GM19397 (cell line): ENCODE measurements around the gene SRF.

Experiments
- ATAC-seq: cut with Tn5 transposase; IDR thresholded peaks from one replicate; pipeline ENCODE4 v1.9.1; 2021; ENCODE audit warnings: mild to moderate bottlenecking, moderate library complexity; ENCODE audit not compliant: unreplicated experiment

The SRF gene

DNA sequence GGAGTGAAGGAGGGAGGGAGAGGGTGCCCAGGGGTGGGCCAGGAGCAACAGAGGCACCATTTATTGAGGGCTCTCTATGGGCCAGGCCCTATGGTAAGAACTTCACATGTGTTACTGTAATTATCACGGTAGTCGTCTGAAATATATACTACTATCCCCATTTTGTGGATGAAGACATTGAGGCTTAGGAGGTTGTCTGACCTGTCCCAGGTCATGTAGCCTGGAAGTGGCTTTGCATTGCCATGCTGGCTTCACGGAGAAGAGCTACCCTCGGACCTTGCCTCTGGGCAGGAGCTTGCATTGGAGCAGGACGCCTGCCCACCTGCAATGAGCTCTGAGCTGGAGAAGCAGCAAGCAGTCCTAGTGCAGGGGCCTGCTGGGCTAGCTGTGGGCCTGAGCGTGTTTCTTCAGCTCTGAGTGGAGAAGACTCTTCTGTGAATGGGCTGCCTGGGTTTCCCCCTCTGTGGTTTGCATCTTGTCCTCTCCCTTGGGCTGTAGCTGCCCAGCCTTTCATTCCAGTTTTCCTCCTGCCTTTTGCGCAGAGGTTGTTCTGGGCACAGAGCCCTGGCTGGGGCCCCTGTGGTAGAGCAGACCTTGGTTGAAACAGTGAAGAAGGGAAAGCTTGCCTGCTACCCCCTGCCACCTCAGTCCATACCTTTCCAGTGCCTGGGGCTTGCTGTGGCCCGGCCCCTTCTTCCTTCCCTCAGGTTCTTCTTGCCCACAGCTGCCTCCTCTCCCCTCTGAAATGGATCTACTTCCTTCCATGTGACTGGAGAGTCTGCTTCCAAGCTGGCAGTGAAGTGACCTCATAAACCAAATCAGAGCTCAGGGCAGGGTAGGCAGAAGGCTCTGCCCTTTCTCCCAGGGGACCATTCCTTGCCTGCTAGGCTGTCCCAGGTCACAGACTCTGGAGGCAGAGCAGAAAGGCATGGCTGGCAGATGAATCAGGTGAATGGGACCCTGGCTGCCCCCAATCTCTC is 24.1 kb upstream of the SRF start:
- ATAC-seq: no peak

DNA sequence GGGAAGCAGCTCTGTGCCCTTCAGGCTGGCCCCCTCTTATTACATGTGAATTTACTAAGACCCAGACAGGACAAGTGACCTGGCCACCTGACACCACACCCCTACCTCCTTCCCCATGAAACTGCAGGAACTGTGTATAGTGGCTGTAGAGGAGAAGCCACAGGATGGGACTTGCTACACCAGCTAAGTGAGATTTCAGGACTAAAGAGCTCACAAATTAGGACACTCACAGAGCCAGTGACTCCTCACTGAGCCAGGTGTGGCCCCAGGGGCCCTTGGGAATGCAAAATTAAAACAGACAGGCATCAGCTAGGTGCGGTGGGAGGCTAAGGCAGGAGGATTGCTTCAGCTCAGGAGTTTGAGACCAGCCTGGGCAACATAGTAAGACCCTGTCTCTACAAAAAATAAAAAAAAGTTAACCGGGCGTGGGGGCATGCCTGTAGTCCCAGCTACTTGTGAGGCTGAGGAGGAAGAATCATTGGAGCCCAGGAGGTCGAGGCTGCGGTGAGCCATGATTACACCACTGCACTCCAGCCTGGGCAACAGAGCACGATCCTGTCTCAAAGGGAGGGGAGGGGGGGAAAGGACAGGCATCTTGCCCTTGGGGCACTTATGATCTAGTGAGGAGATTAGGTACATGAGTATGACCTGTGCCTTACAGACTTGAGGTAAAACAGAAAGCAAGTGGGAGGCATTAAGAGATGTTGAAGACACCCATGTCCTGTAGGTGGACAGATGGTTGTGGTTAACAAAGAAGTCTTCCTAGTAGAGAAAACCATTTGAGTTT is 23.2 kb upstream of the SRF start:
- no peak for ATAC-seq

DNA sequence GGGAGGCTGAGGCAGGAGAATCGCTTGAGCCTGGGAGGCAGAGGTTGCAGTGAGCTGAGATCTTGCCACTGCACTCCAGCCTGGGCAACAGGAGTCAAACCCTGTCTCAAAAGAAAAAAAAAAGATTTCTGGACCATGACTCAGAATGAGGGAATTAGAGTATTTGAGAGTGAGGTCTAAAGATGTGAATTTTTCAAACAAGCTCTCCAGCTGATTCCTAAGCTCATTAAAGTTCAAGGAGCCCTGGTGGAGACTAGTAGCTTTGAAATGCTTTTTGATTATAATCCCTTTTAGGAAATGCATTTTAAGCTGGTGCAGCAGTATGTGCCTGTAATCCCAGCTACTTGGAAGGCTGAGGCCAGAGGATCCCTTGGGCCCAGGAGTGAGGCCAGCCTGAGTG is 21.8 kb upstream of the SRF start:
- ATAC-seq: no peak

DNA sequence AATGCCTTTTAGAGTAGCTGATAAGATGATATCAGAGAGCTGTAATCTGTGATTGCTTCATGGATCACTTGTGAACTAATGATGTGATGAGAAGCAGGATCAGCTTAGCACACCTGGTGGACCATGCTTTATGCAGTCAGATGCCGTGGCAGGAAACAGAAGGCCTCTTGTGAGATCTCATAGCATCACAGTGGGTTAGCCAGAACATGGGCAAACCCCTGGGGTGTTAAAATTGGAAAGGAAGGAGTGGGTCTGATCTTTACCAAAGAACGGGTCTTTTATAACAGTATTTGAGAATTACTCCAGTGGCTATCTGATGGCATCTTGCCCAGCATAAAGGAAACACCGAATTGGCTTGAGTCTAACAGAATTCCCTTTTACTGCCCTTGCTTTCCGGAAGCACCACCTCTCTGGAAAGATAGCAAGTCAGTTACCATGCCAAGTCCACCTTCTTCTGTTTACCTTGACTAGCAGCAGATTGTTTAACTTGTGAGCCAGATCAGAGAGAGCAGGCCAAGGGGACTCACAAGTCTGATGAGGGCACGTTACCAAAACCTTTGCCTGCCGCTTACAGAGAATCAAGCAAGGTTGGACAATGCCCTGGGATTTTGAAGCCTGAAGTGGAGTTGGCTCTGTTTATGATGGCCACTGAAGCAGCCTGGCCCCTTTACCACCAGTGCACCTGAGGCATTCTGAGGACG is 20.9 kb upstream of the SRF start:
- no peak for ATAC-seq

DNA sequence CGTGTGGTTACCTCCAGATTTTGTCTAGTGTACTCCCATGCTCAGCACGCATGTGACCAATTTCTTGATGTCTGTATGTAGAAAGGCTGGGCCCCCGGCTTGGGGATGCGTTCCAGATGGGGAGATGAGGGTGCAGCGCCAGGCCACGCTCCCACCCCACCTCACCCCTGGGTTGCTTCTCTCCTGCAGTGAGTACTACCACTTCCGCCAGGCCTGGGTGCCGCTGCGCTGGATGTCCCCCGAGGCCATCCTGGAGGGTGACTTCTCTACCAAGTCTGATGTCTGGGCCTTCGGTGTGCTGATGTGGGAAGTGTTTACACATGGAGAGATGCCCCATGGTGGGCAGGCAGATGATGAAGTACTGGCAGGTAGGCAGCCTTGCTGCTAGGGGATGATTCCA is 11.5 kb upstream of the SRF start:
- no peak for ATAC-seq

DNA sequence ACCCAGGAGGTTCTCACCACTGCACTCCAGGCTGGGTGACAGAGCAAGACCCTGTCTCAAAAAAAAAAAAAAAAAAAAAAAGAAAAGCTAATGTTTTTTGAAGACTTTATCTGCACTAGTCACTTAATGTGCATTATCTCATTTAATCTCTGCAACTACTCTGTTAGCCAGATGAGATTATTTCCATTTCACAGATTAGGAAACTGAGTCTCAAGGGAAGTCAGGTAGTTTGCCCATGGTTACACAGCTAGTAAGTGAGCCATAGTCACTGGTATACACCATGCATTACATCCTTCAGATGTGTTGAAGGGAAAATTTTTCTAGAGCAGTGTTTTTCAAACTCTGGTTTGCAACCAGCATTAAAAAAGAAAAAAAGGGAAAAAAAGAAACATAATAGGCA is 7.2 kb upstream of the SRF start:
- no peak for ATAC-seq

DNA sequence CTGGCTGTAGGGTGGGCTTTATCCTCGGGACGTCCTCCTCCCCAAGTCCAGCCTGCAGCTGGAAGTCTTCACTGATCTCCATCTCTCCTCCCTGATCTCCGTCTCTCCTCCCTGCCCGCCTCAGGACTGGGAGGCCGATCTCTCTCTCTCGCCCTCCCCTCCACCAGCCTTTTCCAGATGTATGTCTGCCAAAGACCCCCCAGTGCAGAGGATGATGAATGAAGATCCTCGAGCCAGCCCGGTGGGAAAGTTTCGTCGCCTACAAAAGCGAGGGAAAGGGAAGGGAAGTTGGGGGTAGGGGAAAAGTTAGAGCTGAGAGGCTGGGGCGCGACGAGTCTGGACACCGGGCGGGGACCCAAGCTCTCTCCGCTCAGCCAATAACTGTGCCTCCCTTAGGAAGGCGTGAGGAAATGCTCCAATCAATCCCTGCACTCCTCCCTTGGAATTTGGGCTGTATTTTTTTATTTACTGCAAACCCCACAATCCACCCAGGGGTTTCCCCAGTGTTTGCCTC is 595 bp upstream of the SRF start:
- ATAC-seq: no peak

DNA sequence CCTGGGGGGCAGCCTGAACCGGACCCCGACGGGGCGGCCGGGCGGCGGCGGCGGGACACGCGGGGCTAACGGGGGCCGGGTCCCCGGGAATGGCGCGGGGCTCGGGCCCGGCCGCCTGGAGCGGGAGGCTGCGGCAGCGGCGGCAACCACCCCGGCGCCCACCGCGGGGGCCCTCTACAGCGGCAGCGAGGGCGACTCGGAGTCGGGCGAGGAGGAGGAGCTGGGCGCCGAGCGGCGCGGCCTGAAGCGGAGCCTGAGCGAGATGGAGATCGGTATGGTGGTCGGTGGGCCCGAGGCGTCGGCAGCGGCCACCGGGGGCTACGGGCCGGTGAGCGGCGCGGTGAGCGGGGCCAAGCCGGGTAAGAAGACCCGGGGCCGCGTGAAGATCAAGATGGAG is 636 bp downstream of the SRF start:
- peak; percentile 2 for ATAC-seq

DNA sequence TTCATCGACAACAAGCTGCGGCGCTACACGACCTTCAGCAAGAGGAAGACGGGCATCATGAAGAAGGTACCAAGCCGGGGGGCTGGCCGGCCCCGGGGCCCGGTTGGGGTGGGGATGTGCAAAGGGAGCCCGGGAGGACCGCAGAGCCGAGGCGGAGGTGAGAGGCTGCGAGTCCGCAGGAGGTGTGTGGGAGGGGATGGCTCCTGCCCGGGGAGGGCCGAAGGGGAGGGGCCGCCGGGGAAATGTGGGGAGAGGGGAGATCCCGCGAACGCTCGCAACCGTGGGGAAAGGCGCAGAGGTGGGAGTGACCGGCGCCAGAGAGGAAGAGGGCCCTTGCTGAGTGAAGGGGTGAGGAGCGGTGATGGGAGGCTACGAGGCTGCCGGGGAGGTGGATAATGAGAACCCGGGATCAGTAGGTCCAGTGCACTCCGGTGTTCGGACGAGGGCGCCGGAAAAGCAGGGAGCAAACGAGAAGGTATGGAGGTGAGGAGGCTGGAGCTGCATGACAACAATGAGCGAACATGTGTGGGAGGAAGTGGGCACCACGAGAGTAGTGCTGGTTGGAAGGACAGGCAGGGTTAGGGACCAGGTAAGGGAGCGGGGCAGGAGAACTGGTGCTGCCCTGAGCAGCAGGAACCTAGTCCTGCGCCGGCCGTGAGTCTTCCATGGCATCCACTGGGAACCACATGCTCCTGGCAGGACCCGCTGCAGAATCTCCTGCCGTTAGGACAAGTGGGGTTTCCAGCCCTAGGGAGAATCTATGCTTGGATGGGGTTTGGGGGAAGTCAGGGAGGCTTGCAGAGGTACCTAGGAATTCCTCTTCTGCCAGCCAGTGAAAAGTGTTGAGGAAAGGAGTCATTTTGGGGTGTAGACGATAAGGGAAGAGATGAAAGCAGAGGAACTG is 1.3 kb downstream of the SRF start:
- no peak for ATAC-seq

DNA sequence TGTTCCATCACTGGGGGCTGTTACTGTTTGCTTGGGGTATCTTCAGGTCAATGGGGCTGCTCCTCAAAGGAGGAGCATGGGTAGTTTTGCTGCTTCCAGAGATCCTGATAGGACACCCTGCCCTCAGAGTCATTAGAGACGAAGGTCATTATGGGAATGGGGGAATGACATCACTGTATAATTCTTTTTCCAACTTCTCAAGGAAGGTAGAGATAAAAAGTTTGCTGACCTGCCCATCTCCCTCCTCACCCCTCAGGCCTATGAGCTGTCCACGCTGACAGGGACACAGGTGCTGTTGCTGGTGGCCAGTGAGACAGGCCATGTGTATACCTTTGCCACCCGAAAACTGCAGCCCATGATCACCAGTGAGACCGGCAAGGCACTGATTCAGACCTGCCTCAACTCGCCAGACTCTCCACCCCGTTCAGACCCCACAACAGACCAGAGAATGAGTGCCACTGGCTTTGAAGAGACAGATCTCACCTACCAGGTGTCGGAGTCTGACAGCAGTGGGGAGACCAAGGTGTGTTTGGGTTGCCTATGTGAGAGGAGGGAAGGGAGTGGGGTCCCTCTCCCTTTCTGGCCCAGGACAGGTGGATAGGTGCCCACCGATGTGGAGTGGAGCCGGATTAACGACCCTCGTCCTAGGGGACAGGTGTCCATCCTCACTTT is 2.7 kb downstream of the SRF start:
- no peak for ATAC-seq

DNA sequence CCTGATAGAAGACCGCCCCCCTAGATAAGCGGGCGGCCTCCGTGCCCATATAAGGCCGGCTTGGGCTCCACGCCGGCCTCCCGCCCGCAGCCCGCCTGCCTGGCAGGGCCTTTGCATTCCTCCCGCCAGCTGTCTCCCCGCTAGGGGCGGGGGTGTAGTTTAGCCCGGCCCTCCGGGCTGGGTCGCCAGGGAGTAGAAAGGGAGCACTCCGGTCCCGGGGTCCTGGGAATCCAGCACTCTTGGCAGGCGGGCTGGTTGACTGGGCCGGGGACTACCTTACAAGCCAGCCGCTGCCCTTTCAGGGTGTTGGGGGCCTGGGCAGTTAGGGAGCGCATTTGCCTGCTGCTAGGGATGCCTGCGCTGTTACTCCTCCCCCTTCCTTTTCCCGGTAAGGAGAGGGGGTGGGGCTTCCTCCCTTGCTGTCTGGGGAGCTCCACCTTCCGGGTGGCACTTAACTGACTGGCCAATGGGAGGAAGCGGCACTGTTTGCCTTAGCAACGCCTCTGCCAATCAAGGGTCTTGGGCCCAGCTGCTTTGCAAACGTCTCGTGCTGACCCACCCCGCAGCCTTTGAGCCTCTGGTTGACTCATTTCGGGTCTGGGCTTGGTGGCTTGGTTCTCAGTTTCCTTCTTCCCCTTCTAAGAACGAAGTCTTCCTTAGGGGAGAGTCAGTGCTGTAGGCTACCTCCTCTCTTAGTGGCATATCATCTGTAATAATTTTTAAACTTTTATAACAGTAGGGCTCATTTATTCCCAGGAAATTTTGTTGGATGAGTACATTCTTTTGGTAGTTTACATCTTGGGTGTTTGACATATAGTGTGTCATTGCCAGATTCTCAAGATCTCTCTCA is 3.4 kb downstream of the SRF start:
- peak; percentile 61 for ATAC-seq

DNA sequence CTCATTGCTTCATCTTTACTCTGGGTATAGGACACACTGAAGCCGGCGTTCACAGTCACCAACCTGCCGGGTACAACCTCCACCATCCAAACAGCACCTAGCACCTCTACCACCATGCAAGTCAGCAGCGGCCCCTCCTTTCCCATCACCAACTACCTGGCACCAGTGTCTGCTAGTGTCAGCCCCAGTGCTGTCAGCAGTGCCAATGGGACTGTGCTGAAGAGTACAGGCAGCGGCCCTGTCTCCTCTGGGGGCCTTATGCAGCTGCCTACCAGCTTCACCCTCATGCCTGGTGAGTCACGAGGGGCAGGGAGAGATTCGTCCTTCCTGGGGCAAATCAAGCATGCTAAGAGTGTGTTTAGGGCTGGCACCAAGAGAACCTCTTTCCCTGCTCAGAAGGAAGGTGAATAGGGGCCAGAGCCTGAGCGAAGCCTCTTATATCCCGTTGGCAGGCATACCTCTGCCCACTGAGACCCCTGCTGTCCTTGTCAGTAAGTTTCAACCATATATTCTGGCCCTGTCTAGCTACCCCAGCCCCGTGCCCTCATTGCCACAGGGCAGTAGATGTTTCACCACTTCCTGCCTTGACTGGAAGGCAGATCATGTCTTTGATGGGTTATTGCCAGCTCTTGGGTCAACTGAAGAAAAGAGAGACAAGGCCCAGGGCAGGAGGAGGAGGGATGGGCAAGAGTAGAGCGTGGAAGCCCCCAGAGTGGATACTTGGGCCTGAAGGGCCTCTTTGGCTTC is 4.8 kb downstream of the SRF start:
- no peak for ATAC-seq

DNA sequence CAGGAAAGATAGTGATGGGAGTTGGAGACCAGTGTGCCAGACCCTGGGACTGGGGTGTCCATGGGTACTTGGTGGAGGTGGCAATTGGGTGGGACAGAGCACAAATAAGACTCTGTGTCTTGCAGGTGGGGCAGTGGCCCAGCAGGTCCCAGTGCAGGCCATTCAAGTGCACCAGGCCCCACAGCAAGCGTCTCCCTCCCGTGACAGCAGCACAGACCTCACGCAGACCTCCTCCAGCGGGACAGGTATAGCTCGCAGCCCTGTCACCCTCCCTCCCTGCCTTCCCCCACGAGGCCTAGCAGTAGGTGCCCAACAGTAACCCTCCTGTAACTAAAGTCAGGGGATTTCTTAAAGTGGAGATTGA is 5.3 kb downstream of the SRF start:
- no peak for ATAC-seq

DNA sequence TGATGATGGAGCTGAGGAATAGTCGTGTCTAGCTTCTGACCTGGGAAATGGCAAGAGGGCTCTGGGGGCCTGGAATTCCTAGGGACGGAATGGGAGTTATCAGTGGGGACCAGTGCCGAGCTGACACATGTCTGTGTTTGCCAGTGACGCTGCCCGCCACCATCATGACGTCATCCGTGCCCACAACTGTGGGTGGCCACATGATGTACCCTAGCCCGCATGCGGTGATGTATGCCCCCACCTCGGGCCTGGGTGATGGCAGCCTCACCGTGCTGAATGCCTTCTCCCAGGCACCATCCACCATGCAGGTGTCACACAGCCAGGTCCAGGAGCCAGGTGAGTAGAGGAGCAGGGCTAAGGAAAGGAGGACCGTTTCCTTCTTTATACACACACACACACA is 7.1 kb downstream of the SRF start:
- ATAC-seq: no peak

DNA sequence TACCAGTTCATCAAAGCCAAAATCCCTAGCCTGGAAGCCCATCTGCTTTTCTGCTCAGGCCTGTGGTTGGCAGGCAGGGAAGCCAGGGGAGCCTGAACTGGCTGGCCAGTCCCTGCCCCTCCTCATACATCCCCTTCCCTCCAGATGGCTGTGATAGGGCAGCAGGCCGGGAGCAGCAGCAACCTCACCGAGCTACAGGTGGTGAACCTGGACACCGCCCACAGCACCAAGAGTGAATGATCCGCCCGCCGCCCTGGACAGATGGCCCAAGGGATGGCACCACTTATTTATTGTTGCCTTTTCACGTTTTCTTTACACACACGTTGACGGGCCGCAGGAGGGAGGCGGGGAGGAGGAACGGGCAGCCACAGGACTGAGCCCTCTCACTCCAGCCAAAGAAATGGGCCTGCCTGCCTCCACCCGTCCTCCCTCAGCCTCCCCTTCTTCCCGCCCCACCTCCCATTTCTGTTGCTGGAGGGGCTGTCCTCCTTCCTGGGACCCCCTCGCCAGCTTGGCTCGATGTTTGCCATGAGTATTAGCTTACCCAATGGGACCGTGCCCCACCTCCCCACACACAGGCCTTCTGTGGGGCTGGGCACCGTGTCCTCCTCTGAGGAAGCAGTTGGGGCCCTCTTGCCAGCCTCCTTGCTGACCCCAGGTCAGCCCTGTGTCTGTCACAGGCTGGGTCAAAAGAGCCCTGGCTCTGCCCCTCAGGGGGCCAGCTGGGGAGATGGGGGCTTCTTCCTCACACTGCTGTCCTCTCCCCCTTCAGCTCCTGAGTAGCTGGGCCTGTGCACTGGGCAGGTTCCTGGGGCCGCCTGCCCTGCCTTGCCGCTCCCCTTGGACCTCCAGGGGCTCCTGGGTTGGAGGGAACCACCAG is 8.1 kb downstream of the SRF start:
- ATAC-seq: no peak

DNA sequence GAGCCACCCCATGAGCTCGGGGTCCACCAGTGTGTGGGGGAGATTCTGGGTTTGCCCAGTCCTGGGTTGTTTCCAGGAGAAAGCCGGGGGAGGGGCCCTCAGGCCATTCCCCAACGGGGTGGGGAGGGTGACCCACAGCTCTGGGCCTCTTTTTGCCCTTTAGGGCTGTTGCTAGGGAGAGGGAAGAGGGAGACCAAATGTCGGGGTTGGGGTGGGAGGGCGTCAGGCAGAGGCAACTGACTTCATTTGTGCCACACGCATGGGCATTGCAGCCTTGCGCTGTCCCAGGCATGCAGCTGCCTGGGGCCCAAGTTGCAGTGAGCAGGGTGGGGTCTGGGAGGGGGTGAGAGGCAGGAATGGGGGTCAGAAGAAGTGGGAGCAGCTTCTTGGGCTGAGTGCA is 9.0 kb downstream of the SRF start:
- no peak for ATAC-seq

DNA sequence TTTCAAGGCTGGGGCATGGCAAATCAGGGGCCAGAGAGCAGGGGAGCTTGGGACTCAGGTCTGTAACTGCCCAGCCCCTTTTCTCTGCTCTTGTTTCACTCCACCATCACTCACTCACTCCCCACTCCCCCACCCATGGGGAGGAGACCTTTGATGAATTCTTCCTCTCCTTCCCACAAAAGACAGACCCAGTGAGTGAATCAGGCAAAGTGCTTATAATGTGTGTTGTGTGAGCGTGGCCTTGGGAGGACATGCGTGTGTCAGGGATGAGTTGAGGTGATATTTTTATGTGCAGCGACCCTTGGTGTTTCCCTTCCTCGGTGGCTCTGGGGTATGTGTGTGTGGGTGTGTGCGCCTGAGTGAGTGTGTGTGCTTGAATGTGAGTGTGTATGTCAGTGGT is 9.9 kb downstream of the SRF start:
- ATAC-seq: no peak
